ENCODE results near the gene XPA. TPM values are rescaled to one million over a fixed set of nuclear protein-coding genes. Genes with fewer than 3 reads are reported as not detected.

Gene XPA
- total and polyA plus RNA-seq, 10 of the 15 experiments (the other 5 are each of a cell fraction or from before 2014, with no cell fraction given): 6.2 to 19.9 (median 12.3) TPM

GRCh38 chr9:97632248-97632984 lies 64.7 kb downstream of the XPA start:
- Histone ChIP-seq H3K4me3 (peak overlapping the region; percentile 96), H3K27me3 (replicated peaks in 1 of 2; ENCODE audit: control insufficient read depth in 2 of 2, insufficient read depth in 2 of 2, low read length in 1 of 2) (no peaks in the 10 kb centered on the region), H3K4me1 (ENCODE audit: control insufficient read depth, insufficient read depth, low read length) (peaks cover 5% of the 10 kb centered on the region), H4K20me1 (ENCODE audit: control insufficient read depth, insufficient read depth) (no peaks in the 10 kb centered on the region), H3K27ac (ENCODE audit: control insufficient read depth, insufficient read depth) (peak overlapping the region; percentile 93), H3K4me2 (ENCODE audit: control insufficient read depth, insufficient read depth) (peak overlapping the region; percentile 78), H3K79me2 (ENCODE audit: control insufficient read depth, insufficient read depth, low read length) (peaks cover 68% of the 10 kb centered on the region), H2AFZ (ENCODE audit: control insufficient read depth, low read depth, low read length) (peak overlapping the region; percentile 97), H3K9ac (ENCODE audit: control insufficient read depth, insufficient read depth, low read length) (peak overlapping the region; percentile 87), H3K36me3 (ENCODE audit: control insufficient read depth in 2 of 2, insufficient read depth in 2 of 2, low read length in 1 of 2) (no peaks in the 10 kb centered on the region), H3K9me3 (replicated peaks; ENCODE audit: control insufficient read depth, insufficient read depth, low read length) (no peaks in the 10 kb centered on the region)
- TSS peak; percentile 90 for BruUV-seq (replicated peaks)
- SMC1A ChIA-PET (ENCODE audit: uncharacterized antibody, unreplicated experiment): interaction anchor here (0.7 to 3.1 kb wide), 17 partner anchors 11 to 1518 kb away, joined by 3 to 16 read pairs (median 4); partner anchors contain the start of genes TBC1D2, TRMO and XPA
- intact Hi-C loops (cut with micrococcal nuclease; ENCODE audit: unreplicated experiment) (no loop called here), in situ Hi-C loops (cut with MboI) (loop anchor here (25.0 kb wide), 1 partner anchor 1220 kb away; the partner anchor contains the start of gene ZNF367)
- 2% methylated on average over 25 of the region's 27 CpGs for WGBS (ENCODE audit: insufficient coverage, insufficient replicate concordance, low lambda C conversion rate, missing lambda C conversion rate)
- RAD21 ChIA-PET (ENCODE audit: unreplicated experiment): interaction anchor here (0.8 to 3.6 kb wide), 11 partner anchors 14 to 778 kb away, joined by 3 to 22 read pairs (median 6); partner anchors contain the start of genes TMOD1, XPA and ZNF782
- FAIRE-seq (no peak), ATAC-seq (peak; percentile 13), DNase-seq (ENCODE audit: low read depth, low spot score) (no peak)
- CTCF ChIA-PET: interaction anchor here (0.5 to 5.5 kb wide), 15 partner anchors 7 to 247 kb away, joined by 3 to 35 read pairs (median 4); partner anchors contain the start of gene XPA
- POLR2A ChIA-PET: interaction anchor here (0.6 to 2.2 kb wide), 11 partner anchors 8 to 1471 kb away, joined by 3 to 22 read pairs (median 5); partner anchors contain the start of genes TMOD1, TRMO, XPA and ZNF782
- TF ChIP-seq ATF7 (IDR thresholded peaks at IDR 0.05; ENCODE audit: low read depth) (peak; percentile 98), USF1 (IDR thresholded peaks at IDR 0.05; ENCODE audit: borderline replicate concordance, extremely low read length, insufficient read depth, low read depth, low read length) (no peak), ZBTB4 (CRISPR knock-in tag; IDR thresholded peaks at IDR 0.05) (peak; percentile 54; the same call in 1 of the 2 replicates), CREM (IDR thresholded peaks at IDR 0.05; ENCODE audit: low read depth) (peak; percentile 38; the same call in 1 of the 2 replicates), SMAD1 (IDR thresholded peaks at IDR 0.05; ENCODE audit: low read depth, partially characterized antibody) (peak; percentile 25), YY1 (IDR thresholded peaks at IDR 0.05; ENCODE audit: low read depth, low read length) (no peak), ATF3 (IDR thresholded peaks at IDR 0.05; ENCODE audit: borderline replicate concordance, extremely low read depth, low read depth, low read length) (no peak), EZH2 (IDR thresholded peaks at IDR 0.05; ENCODE audit: borderline replicate concordance, control insufficient read depth, low read depth, low read length) (no peak), PBX3 (IDR thresholded peaks at IDR 0.05; ENCODE audit: insufficient replicate concordance, low read depth, low read length) (no peak), CBFB (IDR thresholded peaks at IDR 0.05; ENCODE audit: low read depth) (no peak; the same call in 1 of the 2 replicates), ATF2 (IDR thresholded peaks at IDR 0.05; ENCODE audit: low read length) (peak; percentile 86; the same call in 1 of the 2 replicates)
- TF ChIP-seq, protein P1, sequence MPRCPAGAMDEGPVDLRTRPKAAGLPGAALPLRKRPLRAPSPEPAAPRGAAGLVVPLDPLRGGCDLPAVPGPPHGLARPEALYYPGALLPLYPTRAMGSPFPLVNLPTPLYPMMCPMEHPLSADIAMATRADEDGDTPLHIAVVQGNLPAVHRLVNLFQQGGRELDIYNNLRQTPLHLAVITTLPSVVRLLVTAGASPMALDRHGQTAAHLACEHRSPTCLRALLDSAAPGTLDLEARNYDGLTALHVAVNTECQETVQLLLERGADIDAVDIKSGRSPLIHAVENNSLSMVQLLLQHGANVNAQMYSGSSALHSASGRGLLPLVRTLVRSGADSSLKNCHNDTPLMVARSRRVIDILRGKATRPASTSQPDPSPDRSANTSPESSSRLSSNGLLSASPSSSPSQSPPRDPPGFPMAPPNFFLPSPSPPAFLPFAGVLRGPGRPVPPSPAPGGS (IDR thresholded peaks at IDR 0.05; ENCODE audit: borderline replicate concordance, insufficient read depth, low read depth, low read length, poor library complexity, severe bottlenecking): no peak

Measured in GM12878 (cell line).